ENCODE data around the gene MELK.

The MELK gene

DNA sequence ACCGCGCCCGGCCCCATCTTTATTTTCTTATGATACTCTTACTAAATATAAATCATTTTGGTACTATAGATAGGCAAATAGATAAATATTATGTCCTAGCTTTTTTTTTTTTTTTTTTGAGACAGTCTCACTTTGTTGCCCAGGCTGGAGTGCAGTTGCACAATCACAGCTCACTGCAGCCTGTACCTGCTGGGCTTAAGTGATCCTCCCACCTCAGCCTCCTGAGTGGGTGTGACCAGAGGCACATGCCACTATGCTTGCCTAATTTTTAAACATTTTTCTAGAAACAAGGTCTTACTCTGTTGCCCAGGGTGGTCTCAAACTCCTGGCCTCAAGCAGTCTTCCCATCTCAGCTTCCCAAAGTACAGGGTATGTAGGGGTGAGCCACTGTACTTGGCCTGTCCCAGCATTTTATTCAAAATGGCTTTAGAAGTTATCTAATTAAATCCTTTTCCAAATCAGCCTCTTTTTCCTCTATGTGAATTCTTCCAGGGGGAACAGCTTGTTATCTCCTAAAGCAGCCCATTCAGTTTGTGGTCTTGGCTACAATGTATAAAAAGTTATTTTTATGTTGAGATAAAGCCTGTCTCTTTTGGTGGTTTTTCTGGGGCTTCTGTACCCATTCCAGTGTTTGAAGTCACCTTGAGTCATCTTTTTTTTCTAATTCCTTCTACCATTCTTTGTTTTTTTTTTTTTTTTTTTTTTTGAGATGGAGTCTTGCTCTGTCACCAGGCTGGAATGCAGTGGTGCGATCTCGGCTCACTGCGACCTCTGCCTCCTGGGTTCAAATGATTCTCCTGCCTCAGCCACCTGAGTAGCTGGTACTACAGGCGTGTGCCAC lies 12.1 kb downstream of the MELK start:
- DNase-seq (ENCODE audit: low spot score), result no peak

DNA sequence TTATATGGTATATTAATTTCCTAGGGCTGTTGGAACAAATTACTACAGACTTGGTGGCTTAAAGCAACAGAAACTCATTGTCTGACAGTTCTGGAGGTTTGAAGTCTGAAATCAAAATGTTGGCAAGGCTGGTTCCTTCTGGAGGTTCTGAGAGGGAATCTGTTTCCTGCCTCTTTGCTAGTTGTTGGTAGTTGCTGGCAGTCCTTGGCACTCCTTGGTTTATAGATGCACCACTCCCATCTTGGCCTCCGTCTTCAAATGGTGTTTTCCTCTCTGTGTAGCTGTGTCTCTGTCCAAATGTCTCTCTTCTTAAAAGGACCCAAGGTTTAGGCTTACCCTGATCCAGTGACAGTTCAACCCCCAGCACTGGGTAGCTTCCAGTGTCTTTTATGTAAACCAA lies 17.5 kb downstream of the MELK start:
- DNase-seq (ENCODE audit: low spot score), result no peak

DNA sequence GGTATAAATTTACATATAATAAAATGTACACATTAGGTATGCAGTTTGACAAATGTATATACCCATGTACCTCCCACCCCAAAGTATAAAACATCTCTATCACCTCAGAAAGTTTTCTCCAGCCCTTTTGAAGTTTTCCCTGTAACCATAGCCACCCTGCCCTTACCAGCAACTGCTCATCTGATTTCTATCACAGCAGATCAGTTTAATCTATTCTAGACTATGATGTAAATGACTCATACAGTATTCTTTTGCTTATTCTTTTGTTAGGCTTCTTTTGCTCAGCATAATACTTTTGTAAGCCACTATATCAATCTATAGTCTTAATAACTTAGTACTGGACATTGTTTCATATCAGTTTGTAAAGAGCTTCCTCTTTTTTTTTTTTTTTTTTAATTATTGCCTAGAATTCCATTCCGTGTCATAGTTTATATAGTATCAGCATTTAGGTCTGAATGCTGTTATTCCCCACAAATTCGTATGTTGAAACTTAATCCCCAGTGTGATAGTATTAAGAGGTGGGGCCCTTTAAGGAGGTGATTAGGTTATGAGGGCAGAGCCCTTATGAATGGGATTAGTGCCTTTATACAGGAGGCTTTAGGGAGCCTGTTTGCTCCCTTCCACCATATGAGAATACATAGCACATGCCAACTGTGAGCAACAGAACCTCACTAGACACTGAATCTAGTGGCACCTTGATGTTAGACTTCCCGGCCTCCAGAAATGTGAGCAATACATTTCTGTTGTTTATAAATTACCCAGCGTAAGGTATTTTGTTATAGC lies 20.3 kb downstream of the MELK start:
- no peak for DNase-seq (ENCODE audit: low spot score)

DNA sequence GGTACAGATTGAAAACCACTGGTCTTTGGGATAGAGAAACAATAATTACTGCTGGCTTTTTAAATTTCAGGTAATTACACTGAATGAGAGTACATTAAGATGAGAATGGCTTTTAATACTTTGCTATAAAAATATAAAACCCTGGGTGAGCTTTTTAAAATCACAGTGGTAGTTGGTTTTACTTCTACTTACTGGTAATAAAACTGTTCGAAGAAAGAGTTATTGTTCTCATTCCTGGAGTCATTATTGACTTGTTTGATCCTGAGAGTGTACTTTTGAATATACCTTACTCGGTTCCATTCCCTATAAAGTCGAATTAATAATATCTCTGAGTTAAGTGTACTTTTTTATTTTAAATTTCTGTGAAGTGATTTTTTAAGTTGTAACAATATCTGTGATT lies 21.5 kb downstream of the MELK start:
- no peak for DNase-seq (ENCODE audit: low spot score)

- DNase-seq (ENCODE audit: low spot score), result no peak
Observed at GRCh38 chr9:36597412-36598178, 24.9 kb downstream of the MELK start.

DNA sequence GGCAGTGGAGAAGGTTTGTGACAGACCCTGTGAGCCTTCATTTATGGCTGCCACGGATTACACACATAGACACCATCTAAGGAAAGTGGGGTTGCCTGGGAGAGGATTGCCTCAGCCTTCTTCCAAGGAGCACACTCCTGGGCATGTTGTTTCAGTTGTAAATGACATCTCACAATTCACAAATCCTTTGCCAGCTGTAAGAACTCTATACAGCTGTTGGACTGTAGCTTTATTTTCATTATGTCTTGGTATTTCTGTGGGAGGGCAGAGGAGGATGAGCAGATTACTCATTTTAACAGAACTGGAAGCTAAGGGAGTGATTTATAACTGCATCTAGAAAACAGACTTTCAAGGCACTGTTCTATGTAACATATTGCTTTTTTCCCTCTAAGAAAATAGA lies 25.6 kb downstream of the MELK start:
- no peak for DNase-seq (ENCODE audit: low spot score)

DNA sequence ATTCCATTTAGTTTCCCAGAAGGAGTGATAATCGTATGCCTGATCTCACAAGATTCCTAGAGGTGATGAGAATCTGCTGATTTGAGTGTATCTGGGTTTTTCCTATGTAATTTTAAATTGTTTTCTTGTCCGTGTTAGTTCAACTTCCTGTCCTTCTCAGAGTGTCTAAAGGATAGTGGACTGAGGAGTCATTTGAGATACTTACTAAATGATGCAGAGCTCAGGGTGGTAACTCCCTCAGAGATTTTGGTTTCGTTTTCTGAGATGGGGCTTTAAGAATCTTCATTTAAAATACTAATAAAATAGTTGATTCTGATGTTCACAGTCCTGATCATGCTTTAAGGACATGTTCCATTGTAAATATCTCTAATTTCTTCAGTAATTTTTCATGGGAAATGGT lies 30.3 kb downstream of the MELK start:
- DNase-seq (ENCODE audit: low spot score), result no peak

DNA sequence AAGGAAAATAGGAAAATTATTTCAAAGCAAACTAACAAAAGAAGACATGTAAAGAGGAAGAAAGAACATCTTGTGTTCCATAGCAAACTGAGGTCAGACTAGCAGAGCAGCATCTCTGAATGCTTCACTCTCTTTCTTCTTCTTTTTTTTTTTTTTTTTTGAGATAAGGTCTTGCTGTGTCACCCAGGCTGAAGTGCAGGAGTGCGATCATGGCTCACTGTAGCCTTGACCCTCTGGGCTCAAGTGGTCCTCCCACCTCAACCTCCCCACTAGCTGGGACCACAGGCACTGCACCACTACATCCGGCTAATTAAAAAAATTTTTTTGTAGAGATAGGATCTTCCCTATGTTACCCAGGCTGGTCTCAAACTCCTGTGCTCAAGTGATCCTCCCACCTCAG lies 36.6 kb downstream of the MELK start:
- no peak for DNase-seq (ENCODE audit: low spot score)

GRCh38 chr9:36622121-36622520 lies 49.4 kb downstream of the MELK start:
- no peak for DNase-seq (ENCODE audit: low spot score)

- no peak for DNase-seq (ENCODE audit: low spot score)
Observed at GRCh38 chr9:36623280-36623679, 50.6 kb downstream of the MELK start.

DNA sequence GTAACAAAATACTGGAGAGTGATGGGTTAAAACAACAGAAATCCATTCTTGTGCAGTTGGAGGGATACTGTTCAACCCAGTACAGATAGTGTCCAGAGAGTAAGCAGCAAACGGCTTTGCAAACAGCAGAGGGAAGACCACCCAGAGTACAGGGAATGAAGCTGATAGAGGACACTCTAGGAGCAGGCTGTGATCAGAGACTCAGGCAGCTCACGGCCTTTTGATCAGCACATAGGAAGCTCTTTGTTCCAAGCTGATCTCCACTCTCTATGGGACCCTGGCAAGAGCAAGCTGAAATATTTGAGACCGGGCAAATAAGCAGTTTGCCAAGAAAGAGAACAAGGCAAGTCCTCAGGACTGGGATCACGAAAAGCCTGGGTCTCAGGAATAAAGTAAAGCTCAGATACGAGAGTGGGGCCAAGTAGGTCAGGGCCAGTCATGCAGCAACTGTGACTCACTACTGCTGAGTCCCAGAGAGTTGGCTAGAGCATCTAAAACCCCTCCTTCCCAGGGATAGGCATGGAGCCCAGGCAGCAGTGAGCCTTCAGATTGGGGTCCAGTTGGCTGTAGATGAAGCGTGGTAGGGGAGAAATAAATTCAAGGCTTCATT lies 52.4 kb downstream of the MELK start:
- no peak for DNase-seq (ENCODE audit: low spot score)

- DNase-seq (ENCODE audit: low spot score), result no peak
Observed at GRCh38 chr9:36632892-36633291, 60.2 kb downstream of the MELK start.

DNA sequence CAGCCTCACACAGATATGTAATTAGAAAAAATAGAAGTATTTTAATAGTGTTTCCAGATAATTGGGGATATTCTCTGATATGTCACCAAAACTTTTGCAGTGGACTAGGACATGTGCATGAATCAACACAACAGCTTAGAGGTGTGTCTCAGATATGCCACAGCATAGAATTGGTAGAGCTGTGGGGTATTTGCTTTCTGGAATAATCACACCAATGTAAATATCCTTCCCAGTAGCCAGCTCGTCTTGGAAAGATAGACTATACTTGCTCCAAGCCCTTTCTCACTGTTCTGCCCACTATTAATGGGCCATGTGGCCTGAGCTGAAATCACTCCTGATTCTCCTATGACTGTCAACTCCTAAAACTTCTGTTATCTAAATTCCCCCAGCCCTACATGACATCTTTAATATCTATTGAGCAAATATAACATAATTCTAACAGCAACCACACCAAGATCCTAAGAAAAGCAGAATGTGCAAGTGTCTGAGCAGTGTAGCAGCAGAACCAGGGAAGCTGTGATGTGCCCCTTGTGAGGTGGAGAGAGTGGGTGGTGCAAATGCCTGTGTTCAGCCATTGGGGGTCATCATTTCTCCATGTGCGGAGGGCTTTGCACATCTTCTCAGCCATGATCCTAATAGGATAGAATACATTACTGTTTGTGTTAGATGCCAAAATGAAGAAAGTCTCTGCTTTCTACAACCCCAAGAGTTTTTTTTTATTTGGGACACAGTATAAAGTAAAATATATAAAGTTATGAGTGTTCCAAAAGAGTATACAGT lies 65.0 kb downstream of the MELK start:
- no peak for DNase-seq (ENCODE audit: low spot score)

- no peak for DNase-seq (ENCODE audit: low spot score)
Observed at GRCh38 chr9:36640771-36641381, 68.2 kb downstream of the MELK start.

- no peak for DNase-seq (ENCODE audit: low spot score)
Observed at GRCh38 chr9:36642817-36643216, 70.1 kb downstream of the MELK start.

DNA sequence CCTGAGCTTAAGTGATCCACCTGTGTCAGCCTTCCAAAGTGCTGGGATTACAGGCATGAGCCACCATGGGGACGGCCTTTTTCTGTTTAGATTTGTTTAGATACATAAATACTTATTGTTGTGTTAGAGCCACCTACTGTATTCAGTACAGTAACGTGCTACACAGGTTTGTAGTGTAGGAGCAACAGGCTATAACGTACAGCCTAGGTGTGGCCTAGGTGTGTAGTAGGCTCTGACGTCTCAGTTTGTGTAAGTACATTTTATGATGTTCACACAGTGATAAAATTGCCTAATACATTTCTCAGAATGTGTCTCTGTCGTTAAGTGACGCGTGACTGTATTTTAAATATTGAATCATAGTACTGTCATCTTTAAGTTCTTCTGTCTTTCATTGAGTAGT lies 84.1 kb downstream of the MELK start:
- DNase-seq (ENCODE audit: low spot score), result no peak

GRCh38 chr9:36659500-36659899 lies 86.8 kb downstream of the MELK start:
- DNase-seq (ENCODE audit: low spot score), result no peak

- DNase-seq (ENCODE audit: low spot score), result no peak
Observed at GRCh38 chr9:36664806-36665205, 92.1 kb downstream of the MELK start.

DNA sequence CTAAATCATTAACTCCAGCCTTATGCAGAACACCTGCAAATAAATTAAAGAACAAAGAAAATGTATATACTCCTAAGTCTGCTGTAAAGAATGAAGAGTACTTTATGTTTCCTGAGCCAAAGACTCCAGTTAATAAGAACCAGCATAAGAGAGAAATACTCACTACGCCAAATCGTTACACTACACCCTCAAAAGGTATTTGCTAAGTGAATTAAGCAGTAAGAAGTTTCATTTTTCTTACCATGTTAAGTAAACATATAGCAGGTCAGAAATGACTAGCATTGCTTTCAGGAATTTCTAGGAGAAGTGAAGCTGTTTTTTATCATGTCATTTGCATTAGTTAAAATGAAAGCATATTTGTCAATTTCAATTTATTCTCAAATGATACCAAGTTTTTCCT lies 92.7 kb downstream of the MELK start:
- DNase-seq (ENCODE audit: low spot score), result no peak

- no peak for DNase-seq (ENCODE audit: low spot score)
Observed at GRCh38 chr9:36665921-36666431, 93.3 kb downstream of the MELK start.

GRCh38 chr9:36671561-36671960 lies 98.9 kb downstream of the MELK start:
- no peak for DNase-seq (ENCODE audit: low spot score)

Data from left forelimb (tissue), 1 donor.